Measurements from ENCODE around the gene NCK2.

The NCK2 gene

GRCh38 chr2:105928086-105928485 lies 183.4 kb downstream of the NCK2 start:
- CTCF ChIA-PET, result no interaction called here
- TF ChIP-seq PKNOX1 (IDR thresholded peaks at IDR 0.05) (no peak), NFRKB (IDR thresholded peaks at IDR 0.05) (no peak), ZNF384 (IDR thresholded peaks at IDR 0.05) (no peak), FOXA1 (IDR thresholded peaks at IDR 0.05) (no peak), SP1 (IDR thresholded peaks at IDR 0.05) (no peak), L3MBTL2 (conservative IDR thresholded peaks at IDR 0.05) (no peak), LEF1 (IDR thresholded peaks at IDR 0.05; ENCODE audit: borderline replicate concordance) (no peak), HDGF (IDR thresholded peaks at IDR 0.05; ENCODE audit: borderline replicate concordance) (no peak), TARDBP (IDR thresholded peaks at IDR 0.05) (no peak)
- POLR2A ChIA-PET, result no interaction called here
- DNase-seq (ENCODE audit: extremely low spot score), result no peak

GRCh38 chr2:105928563-105928962 lies 183.9 kb downstream of the NCK2 start:
- no peak for DNase-seq (ENCODE audit: extremely low spot score)
- ChIA-PET CTCF (no interaction called here), POLR2A (no interaction called here)
- TF ChIP-seq SP1 (IDR thresholded peaks at IDR 0.05), result no peak
- no peak for TF ChIP-seq CTBP1 (IDR thresholded peaks at IDR 0.05; ENCODE audit: borderline replicate concordance)
- TF ChIP-seq BHLHE40 (IDR thresholded peaks at IDR 0.05; ENCODE audit: borderline replicate concordance), result no peak
- no peak for TF ChIP-seq NFRKB (IDR thresholded peaks at IDR 0.05)
- no peak for TF ChIP-seq HDGF (IDR thresholded peaks at IDR 0.05; ENCODE audit: borderline replicate concordance)
- no peak for TF ChIP-seq ARNT (IDR thresholded peaks at IDR 0.05)
- no peak for TF ChIP-seq FOXA1 (IDR thresholded peaks at IDR 0.05)
- TF ChIP-seq SUZ12 (IDR thresholded peaks at IDR 0.05), result no peak
- no peak for TF ChIP-seq FOXK2 (IDR thresholded peaks at IDR 0.05)
- TF ChIP-seq L3MBTL2 (conservative IDR thresholded peaks at IDR 0.05), result no peak
- TF ChIP-seq ZNF384 (IDR thresholded peaks at IDR 0.05), result no peak
- no peak for TF ChIP-seq PKNOX1 (IDR thresholded peaks at IDR 0.05)
- no peak for TF ChIP-seq FOXM1 (IDR thresholded peaks at IDR 0.05; ENCODE audit: borderline replicate concordance)
- TF ChIP-seq ELF4 (IDR thresholded peaks at IDR 0.05), result no peak
- TF ChIP-seq LEF1 (IDR thresholded peaks at IDR 0.05; ENCODE audit: borderline replicate concordance), result no peak
- no peak for TF ChIP-seq TARDBP (IDR thresholded peaks at IDR 0.05)

- DNase-seq (ENCODE audit: extremely low spot score), result no peak
- no peak for TF ChIP-seq ARNT (IDR thresholded peaks at IDR 0.05)
- no peak for TF ChIP-seq L3MBTL2 (conservative IDR thresholded peaks at IDR 0.05)
- no peak for TF ChIP-seq BHLHE40 (IDR thresholded peaks at IDR 0.05; ENCODE audit: borderline replicate concordance)
- TF ChIP-seq NFRKB (IDR thresholded peaks at IDR 0.05), result no peak
- no peak for TF ChIP-seq FOXM1 (IDR thresholded peaks at IDR 0.05; ENCODE audit: borderline replicate concordance)
- TF ChIP-seq ELF4 (IDR thresholded peaks at IDR 0.05), result no peak
- no peak for TF ChIP-seq ZNF384 (IDR thresholded peaks at IDR 0.05)
- TF ChIP-seq TARDBP (IDR thresholded peaks at IDR 0.05), result no peak
- no peak for TF ChIP-seq PKNOX1 (IDR thresholded peaks at IDR 0.05)
- no peak for TF ChIP-seq SP1 (IDR thresholded peaks at IDR 0.05)
- TF ChIP-seq FOXK2 (IDR thresholded peaks at IDR 0.05), result no peak
- TF ChIP-seq CTBP1 (IDR thresholded peaks at IDR 0.05; ENCODE audit: borderline replicate concordance), result no peak
- no peak for TF ChIP-seq FOXA1 (IDR thresholded peaks at IDR 0.05)
- TF ChIP-seq HDGF (IDR thresholded peaks at IDR 0.05; ENCODE audit: borderline replicate concordance), result no peak
- TF ChIP-seq LEF1 (IDR thresholded peaks at IDR 0.05; ENCODE audit: borderline replicate concordance), result no peak
- TF ChIP-seq SUZ12 (IDR thresholded peaks at IDR 0.05), result no peak
- POLR2A ChIA-PET, result no interaction called here
- CTCF ChIA-PET, result interaction anchor here (0.6 kb wide), 1 partner anchor 263 kb away, joined by 3 read pairs; no protein-coding TSS in a partner anchor
Measured at GRCh38 chr2:105929516-105929915, 184.8 kb downstream of the NCK2 start.

- CTCF ChIA-PET, result no interaction called here
- TF ChIP-seq TARDBP (IDR thresholded peaks at IDR 0.05) (no peak), FOXA1 (IDR thresholded peaks at IDR 0.05) (no peak), FOXM1 (IDR thresholded peaks at IDR 0.05; ENCODE audit: borderline replicate concordance) (no peak), L3MBTL2 (conservative IDR thresholded peaks at IDR 0.05) (no peak), LEF1 (IDR thresholded peaks at IDR 0.05; ENCODE audit: borderline replicate concordance) (no peak)
- POLR2A ChIA-PET, result no interaction called here
- no peak for DNase-seq (ENCODE audit: extremely low spot score)
Measured at GRCh38 chr2:105932582-105932981, 187.9 kb downstream of the NCK2 start.

GRCh38 chr2:105933906-105934305 lies 189.2 kb downstream of the NCK2 start:
- TF ChIP-seq ELF4 (IDR thresholded peaks at IDR 0.05) (no peak), CTBP1 (IDR thresholded peaks at IDR 0.05; ENCODE audit: borderline replicate concordance) (no peak), SUZ12 (IDR thresholded peaks at IDR 0.05) (no peak)
- CTCF ChIA-PET, result no interaction called here
- no peak for DNase-seq (ENCODE audit: extremely low spot score)
- POLR2A ChIA-PET, result no interaction called here

GRCh38 chr2:105934467-105934866 lies 189.8 kb downstream of the NCK2 start:
- DNase-seq (ENCODE audit: extremely low spot score), result no peak
- TF ChIP-seq NFRKB (IDR thresholded peaks at IDR 0.05) (no peak), BHLHE40 (IDR thresholded peaks at IDR 0.05; ENCODE audit: borderline replicate concordance) (no peak), ZNF384 (IDR thresholded peaks at IDR 0.05) (no peak)
- ChIA-PET POLR2A (no interaction called here), CTCF (no interaction called here)

- POLR2A ChIA-PET, result no interaction called here
- CTCF ChIA-PET, result no interaction called here
- no peak for DNase-seq (ENCODE audit: extremely low spot score)
- TF ChIP-seq TARDBP (IDR thresholded peaks at IDR 0.05) (no peak), BHLHE40 (IDR thresholded peaks at IDR 0.05; ENCODE audit: borderline replicate concordance) (no peak), SUZ12 (IDR thresholded peaks at IDR 0.05) (no peak), ARNT (IDR thresholded peaks at IDR 0.05) (no peak), NFRKB (IDR thresholded peaks at IDR 0.05) (no peak), FOXA1 (IDR thresholded peaks at IDR 0.05) (no peak), PKNOX1 (IDR thresholded peaks at IDR 0.05) (no peak)
Measured at GRCh38 chr2:105935063-105935462, 190.4 kb downstream of the NCK2 start.

Data from HEK293T (cell line).